ENCODE measurements around the gene PTPN13. TPM values are rescaled to one million over a fixed set of nuclear protein-coding genes. Genes with fewer than 3 reads are reported as not detected.

PTPN13 gene
- total RNA-seq, 1 experiment from 2014 or later, result 12.5 TPM

DNA sequence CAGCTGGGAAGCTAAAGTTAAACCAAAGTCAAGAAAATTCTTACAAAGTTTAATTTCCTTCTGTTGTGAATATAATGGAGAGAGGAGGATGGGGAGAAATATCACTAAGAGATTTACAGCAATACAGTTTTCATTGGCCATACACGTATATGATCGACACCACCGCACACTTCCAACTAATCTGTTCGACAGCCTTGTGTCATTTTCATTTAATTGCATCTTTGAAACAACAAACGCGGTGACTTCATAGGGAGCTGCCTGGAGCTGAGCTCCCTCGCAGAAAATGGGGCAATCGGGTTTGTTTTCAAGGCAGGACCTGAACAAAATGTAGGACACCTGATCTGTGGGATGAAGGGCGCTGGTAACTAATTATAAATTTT is 1.3 kb downstream of the PTPN13 start:
- no peaks in the 10 kb centered on the region; the same call in 1 of the 2 replicates for H3K36me3 ChIP-seq (ENCODE audit: control insufficient read depth, insufficient read depth, low read length)
- CTCF ChIA-PET, result no interaction called here
- BruUV-seq (replicated peaks), result no TSS peak
- peak overlapping the region; percentile 84 for H3K4me3 ChIP-seq (ENCODE audit: low read depth in 2 of 2, low read length in 2 of 2)
- in situ Hi-C loops (cut with HindIII; ENCODE audit: low pct_unique_long_range_greater_than_20kb, low sequenced_read_pairs) (no loop called here), intact Hi-C loops (cut with micrococcal nuclease; ENCODE audit: unreplicated experiment) (no loop called here)
- POLR2A ChIA-PET, result no interaction called here
- ATAC-seq (no peak), DNase-seq (ENCODE audit: low read depth, low spot score) (no peak)
- no peaks in the 10 kb centered on the region for H3K9me3 ChIP-seq (ENCODE audit: control insufficient read depth, insufficient read depth, low read depth, low read length)
- peaks cover 10% of the 10 kb centered on the region for H3K4me1 ChIP-seq (ENCODE audit: control insufficient read depth, insufficient read depth, low read length)
- H3K27me3 ChIP-seq (ENCODE audit: control insufficient read depth, insufficient read depth, low read length), result no peaks in the 10 kb centered on the region
- H3K27ac ChIP-seq (ENCODE audit: low read length), result peak overlapping the region; percentile 73
- TF ChIP-seq SIN3A (IDR thresholded peaks at IDR 0.05; ENCODE audit: borderline replicate concordance, insufficient read depth, low read depth, low read length) (no peak), TCF7L2 (IDR thresholded peaks at IDR 0.05; ENCODE audit: low read depth, low read length) (no peak), POLR2AphosphoS5 (IDR thresholded peaks at IDR 0.05; ENCODE audit: low read depth, low read length) (no peak)
- TF ChIP-seq, protein P1, sequence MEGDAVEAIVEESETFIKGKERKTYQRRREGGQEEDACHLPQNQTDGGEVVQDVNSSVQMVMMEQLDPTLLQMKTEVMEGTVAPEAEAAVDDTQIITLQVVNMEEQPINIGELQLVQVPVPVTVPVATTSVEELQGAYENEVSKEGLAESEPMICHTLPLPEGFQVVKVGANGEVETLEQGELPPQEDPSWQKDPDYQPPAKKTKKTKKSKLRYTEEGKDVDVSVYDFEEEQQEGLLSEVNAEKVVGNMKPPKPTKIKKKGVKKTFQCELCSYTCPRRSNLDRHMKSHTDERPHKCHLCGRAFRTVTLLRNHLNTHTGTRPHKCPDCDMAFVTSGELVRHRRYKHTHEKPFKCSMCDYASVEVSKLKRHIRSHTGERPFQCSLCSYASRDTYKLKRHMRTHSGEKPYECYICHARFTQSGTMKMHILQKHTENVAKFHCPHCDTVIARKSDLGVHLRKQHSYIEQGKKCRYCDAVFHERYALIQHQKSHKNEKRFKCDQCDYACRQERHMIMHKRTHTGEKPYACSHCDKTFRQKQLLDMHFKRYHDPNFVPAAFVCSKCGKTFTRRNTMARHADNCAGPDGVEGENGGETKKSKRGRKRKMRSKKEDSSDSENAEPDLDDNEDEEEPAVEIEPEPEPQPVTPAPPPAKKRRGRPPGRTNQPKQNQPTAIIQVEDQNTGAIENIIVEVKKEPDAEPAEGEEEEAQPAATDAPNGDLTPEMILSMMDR (IDR thresholded peaks at IDR 0.05), result no peak
- TF ChIP-seq, protein P2, sequence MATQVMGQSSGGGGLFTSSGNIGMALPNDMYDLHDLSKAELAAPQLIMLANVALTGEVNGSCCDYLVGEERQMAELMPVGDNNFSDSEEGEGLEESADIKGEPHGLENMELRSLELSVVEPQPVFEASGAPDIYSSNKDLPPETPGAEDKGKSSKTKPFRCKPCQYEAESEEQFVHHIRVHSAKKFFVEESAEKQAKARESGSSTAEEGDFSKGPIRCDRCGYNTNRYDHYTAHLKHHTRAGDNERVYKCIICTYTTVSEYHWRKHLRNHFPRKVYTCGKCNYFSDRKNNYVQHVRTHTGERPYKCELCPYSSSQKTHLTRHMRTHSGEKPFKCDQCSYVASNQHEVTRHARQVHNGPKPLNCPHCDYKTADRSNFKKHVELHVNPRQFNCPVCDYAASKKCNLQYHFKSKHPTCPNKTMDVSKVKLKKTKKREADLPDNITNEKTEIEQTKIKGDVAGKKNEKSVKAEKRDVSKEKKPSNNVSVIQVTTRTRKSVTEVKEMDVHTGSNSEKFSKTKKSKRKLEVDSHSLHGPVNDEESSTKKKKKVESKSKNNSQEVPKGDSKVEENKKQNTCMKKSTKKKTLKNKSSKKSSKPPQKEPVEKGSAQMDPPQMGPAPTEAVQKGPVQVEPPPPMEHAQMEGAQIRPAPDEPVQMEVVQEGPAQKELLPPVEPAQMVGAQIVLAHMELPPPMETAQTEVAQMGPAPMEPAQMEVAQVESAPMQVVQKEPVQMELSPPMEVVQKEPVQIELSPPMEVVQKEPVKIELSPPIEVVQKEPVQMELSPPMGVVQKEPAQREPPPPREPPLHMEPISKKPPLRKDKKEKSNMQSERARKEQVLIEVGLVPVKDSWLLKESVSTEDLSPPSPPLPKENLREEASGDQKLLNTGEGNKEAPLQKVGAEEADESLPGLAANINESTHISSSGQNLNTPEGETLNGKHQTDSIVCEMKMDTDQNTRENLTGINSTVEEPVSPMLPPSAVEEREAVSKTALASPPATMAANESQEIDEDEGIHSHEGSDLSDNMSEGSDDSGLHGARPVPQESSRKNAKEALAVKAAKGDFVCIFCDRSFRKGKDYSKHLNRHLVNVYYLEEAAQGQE (IDR thresholded peaks at IDR 0.05; ENCODE audit: insufficient read depth in 1 of 2, low read depth in 2 of 2, low read length in 1 of 2), result no peak

DNA sequence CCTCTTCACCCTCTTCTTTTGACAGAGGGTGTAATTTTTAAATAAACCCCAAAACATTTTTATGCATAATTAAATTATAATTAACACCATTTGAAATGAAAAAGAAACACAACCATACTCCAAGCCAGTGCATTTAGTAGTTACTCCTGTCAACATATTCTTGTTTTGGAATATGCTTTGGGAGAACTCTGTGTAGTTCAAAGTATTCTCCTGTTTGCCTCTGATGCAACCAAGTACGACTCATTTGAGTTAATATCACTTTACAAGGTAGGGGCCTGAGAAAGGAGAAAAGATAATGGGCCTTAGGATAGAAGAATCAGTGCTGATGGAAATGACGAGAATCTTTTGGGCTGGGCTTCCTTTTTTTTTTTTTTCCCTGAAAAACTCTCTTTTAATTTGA is 2.7 kb downstream of the PTPN13 start:
- Histone ChIP-seq H3K36me3 (ENCODE audit: control insufficient read depth, insufficient read depth, low read length) (no peaks in the 10 kb centered on the region; the same call in 1 of the 2 replicates), H3K4me3 (ENCODE audit: low read depth in 2 of 2, low read length in 2 of 2) (no peak overlapping the region), H3K27ac (ENCODE audit: low read length) (no peak overlapping the region), H3K27me3 (ENCODE audit: control insufficient read depth, insufficient read depth, low read length) (no peaks in the 10 kb centered on the region), H3K4me1 (ENCODE audit: control insufficient read depth, insufficient read depth, low read length) (peaks cover 10% of the 10 kb centered on the region), H3K9me3 (ENCODE audit: control insufficient read depth, insufficient read depth, low read depth, low read length) (no peaks in the 10 kb centered on the region)
- in situ Hi-C loops (cut with HindIII; ENCODE audit: low pct_unique_long_range_greater_than_20kb, low sequenced_read_pairs) (no loop called here), intact Hi-C loops (cut with micrococcal nuclease; ENCODE audit: unreplicated experiment) (no loop called here)
- TF ChIP-seq TCF7L2 (IDR thresholded peaks at IDR 0.05; ENCODE audit: low read depth, low read length) (no peak), POLR2AphosphoS5 (IDR thresholded peaks at IDR 0.05; ENCODE audit: low read depth, low read length) (no peak), SIN3A (IDR thresholded peaks at IDR 0.05; ENCODE audit: borderline replicate concordance, insufficient read depth, low read depth, low read length) (no peak)
- TF ChIP-seq, protein P1 (IDR thresholded peaks at IDR 0.05), result no peak
- TF ChIP-seq, protein P2 (IDR thresholded peaks at IDR 0.05; ENCODE audit: insufficient read depth in 1 of 2, low read depth in 2 of 2, low read length in 1 of 2), result no peak
- ChIA-PET CTCF (no interaction called here), POLR2A (no interaction called here)
- no peak for DNase-seq (ENCODE audit: low read depth, low spot score)
- ATAC-seq, result no peak
- BruUV-seq (replicated peaks), result no TSS peak

Measured in Panc1 (cell line).